ENCODE data around the gene EPB41.
"Not testable (repeated sequence)": the region's sequence is repeated elsewhere in the genome, so short reads cannot be mapped to it uniquely, and the experiment has no call there.

Gene EPB41

DNA sequence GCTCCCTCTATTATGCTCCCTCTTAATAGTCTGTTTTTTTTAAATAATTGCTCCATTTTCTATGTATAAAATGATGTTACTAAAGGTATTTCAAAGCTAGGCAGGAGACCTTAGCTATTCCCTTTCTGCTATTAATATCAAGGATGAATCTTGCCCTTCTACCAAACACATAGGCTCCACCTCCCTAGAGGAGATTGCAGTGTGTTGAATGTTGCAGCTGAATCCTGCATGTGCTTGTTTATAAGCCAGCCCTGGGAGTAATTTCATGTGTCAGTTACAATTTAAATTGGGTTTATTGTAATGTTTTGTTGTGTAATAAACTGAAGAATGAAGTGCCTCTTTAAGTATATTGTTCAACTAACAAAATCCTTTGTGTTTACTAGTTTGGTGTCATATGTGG is 143.3 kb downstream of the EPB41 start:
- no peak for DNase-seq

DNA sequence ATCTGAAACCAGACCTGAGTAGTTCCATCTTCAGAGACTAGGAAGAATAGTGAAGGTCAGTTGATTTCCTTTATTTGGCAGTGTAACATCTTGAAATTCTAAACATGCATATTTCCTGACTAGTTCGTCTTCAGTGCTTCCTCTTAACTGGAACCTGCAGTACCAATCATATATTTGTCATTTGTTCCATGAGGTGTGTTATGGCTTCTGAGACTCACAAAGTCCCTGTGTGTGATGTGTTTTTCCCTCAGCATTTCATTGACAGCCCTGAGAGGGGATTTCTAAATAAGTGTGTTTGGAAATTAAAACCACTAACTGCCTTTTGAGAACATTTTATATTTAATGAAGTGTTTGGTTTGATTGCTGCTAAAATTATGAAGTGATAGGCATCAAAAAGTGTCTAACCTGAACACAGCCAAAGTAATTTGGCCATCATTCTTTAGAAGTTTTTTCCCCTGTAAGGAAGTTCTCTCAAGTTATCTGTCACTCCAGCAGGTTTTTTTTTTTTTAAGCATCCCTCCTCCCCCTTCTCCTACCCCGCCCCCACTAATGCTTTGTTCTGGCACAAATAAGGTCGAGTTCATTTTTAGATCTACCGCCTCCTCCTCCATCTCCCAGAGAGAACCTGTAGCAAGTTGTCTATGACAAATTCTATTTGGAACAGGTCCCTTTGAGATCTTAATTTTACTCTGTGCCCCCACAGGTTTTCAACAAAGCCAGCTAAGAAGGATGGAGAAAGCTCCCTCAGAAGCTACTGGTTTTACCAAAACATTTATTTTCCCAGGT is 148.0 kb downstream of the EPB41 start:
- no peak for DNase-seq

DNA sequence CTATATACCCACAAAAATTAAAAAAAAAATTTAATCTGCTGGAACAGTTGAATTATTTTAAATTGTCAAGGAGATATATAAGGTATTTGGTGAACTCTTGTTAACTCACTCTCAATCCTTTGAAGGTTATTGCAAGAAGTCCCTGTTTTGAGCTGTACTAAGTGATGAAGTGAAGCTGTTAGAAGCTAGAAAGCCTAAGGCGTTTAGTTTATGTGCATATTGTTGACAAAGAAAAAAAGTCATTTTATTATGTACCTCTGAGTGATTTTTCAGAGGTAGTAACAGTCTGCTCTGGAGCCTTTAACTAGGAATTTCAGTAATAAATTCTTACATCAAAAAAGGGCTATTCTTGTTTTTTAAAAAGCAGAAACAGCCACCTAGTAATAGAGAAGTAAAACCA is 149.7 kb downstream of the EPB41 start:
- no peak for DNase-seq

DNA sequence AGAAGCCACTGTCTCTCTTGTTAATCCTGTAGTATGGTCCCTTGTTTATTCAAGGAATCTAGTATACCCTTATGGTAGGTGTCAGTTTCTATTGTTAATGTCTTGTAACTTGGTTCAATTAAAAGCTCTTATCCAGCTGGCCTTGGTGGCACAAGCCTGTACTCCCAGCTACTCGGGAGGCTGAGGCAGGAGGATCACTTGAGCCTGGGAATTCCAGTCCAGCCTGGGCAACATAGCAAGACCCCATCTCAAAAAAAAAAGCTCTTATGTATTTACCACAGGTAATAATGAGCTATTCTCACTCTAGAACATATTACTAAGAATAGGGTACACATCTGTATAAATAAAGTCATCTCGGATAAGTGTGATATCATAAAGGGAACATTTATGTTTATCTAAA is 162.8 kb downstream of the EPB41 start:
- no peak for DNase-seq

DNA sequence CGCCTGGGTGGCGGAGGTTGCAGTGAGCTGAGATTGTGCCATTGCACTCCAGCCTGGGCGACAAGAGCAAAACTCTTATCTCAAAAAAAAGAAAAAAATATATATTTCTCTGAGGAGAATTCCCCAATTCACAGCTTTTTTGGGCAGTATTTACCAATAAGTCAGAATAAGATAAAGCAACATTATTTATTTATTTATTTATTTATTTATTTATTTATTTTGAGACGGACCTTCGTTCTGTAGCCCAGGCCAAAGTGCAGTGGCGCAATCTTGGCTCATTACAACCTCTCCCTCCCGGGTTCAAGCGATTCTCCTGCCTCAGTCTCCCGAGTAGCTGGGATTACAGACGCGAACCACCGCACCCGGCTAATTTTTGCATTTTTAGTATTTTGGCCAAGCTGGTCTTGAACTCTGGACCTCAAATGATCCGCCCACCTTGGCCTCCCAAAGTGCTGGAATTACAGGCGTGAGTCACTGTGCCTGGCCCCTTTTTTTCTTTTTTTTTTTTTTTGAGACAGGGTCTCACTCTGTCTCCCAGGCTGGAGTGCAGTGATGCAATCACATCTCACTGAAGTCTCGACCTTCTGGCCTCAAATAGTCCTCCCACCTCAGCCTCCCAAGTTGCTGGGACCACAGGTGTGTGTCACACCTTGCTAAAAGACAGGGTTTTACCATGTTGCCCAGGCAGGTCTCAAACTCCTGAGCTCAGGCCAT is 165.7 kb downstream of the EPB41 start:
- DNase-seq = not testable (repeated sequence)

DNA sequence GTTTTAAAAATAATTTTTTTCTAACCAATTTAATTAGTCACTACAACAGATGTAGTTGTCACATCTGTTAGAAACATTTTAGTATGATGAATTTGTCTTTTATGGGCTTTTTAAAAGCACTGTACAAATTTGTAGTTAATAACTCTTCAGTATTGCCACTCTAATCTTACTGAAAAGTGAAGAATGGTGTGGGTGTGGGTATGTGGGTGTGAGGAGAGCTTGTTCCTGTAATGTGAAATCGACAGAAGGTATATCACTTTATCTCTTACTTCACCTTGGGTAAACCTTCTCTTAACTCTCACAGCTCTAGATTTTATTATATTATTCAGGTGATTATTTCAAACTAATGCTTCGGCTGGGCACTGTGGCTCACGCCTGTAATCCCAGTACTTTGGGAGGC is 166.8 kb downstream of the EPB41 start:
- no peak for DNase-seq

DNA sequence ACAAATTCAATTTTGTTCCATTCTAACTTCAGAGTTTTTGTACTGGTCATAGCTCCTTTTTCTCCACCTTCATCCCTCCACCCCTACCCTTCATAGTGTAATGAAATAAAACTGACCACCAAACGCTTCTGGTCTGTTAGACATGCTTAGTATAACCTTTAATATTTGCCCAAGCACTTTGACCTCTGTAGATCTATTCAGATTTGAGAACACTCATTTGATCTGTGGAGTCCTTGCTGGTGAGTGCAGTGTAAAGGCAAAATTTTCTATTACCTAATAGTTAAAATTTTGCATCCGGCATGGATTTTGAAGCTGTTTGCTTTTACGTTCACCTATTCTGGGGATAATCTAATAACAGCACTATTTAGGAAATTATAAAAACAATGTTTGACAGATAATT is 168.2 kb downstream of the EPB41 start:
- DNase-seq = no peak

DNA sequence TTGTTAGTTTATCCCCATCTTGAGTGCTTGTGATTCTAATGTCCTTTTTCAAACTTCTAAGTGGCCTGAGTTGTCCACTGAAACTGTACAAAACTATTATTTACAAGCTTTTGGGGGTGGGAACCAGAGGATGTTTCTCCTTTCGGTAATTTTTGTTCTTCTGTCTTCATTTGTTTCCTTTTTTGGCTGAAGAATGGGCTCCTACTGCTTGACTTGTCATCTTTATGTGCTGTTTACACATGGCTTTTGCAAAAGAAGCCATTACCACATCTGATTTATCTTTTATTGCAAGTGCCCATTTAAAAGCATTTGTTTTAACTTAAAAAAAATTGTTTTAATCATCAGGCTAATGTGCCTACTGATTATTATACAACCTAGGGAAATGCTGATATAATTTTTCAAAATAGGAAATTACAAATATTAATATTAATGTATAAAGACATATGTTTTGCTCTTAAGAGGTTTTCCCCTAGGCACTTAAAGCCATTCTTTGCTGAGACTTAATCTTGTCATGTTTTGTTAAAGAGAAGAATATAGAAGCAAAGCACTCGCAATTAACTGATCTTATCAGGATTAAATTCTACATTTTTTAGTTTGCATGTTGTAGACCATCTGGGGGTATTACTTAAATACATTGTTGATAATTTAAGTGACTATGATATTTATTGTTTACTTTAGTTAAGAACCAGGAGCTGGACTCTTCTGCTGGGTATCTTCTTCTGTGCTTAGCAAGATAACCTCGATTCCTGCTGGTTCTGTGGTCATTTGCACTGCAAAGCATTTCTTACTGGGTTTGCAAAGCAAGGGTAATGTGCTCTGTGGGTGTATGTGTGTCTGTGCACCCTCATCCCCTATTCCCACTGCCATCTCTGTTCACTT is 169.2 kb downstream of the EPB41 start:
- no peak for DNase-seq

DNA sequence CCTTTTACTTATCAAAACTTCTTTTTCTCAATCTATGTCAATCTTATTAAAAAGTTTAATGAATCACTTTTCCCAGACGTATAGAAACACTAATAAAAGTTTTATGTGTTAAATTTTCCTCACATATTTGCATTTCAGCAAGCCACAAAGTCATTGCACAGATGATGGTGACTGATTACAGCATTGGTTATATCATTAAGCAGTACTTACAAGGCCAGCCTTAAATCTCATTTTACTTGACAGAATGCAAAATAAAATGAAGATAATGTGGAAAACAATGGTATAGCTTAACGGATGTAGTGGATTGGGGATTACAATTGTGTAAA is 169.8 kb downstream of the EPB41 start:
- no peak for DNase-seq

DNA sequence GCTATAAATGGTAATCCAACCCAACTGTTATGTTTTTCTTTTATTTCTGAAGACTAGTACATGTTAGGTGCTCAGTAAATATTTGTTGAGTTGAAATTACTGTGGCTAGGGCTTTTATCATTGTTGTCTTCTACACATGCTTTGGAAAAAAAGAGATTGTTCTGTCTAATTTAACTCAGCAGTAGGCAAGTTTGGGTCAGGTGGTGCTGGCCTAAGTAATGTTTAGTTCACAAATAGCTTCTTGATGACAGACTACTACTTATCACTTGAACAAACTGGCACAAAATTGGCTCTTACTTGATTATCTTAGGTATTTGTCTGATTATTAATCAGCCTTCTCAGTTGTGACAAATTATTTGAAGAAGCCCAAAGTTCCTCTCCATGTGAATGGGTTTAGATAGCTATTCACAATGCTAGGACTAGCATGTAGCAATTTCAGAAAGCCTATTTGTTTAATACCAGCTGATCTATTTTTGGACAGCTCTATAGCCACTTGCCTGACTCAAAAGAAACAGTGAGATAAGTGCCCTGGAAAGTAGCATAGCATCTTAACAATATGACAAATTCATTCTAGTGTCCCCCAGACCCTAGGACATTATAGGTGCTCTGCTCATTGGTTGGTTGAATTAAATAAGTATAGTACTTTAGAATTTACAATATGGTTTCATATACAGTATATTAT is 176.7 kb downstream of the EPB41 start:
- no peak for DNase-seq

DNA sequence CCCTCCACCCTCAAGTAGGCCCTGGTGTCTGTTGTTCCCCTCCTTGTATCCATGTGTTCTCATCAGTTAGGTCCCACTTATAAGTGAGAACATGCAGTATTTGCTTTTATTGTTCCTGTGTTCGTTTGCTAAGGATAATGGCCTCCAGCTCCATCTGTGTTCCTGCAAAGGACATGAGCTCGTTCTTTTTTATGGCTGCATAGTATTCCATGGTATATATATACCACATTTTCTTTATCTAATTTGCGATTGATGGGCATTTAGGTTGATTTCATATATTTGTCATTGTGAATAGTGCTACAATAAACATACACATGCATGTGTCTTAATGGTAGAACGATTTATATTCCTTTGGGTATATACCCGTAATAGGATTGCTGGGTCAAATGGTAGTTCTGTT is 178.3 kb downstream of the EPB41 start:
- not testable (repeated sequence) for DNase-seq

DNA sequence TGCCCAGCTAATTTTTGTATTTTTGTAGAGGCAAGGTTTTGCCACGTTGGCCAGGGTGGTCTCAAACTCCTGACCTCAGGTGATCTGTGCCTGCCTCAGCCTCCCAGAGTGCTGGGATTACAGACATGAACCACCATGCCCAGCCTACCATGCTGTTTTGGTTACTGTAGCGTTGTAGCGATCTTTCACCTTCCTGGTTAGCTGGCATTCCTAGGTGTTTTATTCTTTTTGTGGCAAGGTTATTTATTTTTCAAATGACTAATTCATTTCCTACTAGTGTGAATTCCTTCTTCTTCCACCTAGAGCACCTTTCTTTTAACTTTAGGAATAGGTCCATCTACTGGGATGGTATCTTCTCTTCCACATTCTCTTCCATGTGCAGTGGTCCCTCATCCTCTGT is 180.1 kb downstream of the EPB41 start:
- no peak for DNase-seq

DNA sequence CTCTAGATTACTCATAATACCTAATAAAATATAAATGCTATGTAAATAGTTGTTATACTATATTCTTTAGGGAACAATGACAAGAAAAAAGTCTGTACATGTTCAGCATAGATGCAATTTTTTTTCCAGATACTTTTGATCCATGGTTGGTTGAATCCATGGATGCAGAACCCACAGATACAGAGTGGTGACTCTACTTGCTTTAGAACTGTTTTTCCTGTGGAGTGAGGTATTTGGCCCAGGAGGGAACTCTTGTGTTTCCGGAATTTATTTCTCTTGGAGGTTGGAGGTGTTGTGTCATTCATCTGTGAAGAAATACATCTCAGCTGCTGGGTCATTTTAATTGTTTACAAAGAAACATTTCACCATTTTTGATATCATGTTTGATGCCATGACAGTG is 180.6 kb downstream of the EPB41 start:
- no peak for DNase-seq

DNA sequence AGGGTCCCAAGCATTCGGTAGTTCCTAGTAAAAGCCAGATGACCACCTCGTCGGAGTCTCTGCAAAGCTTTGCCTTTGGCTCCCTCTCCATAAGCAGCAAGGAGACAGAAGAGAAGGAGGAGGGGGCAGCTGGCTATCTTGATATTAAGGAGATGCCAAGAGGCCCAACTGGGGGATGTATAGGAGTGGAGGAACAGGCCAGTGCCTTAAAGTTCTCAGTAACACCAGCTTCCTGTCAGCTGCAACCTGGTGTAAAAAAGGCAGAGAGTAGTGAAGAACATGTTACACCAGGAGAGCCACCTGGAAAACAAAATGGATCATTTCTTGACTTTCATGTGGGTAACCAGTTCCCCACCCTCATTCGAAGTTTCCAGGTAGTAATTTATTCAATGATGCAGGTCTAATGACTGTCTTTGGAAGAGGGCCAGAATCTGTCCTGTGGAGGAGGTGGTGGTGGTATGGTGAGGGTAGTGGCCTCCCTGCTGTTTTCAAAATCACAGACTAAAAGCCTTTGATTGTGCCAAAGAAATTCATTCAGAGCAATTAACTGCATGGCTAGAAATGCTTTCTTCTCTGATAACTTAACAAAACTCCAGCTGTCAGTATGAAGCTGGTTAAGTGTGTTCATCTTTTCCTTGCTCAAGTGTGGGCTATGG is 182.0 kb downstream of the EPB41 start:
- DNase-seq = peak; percentile 17

DNA sequence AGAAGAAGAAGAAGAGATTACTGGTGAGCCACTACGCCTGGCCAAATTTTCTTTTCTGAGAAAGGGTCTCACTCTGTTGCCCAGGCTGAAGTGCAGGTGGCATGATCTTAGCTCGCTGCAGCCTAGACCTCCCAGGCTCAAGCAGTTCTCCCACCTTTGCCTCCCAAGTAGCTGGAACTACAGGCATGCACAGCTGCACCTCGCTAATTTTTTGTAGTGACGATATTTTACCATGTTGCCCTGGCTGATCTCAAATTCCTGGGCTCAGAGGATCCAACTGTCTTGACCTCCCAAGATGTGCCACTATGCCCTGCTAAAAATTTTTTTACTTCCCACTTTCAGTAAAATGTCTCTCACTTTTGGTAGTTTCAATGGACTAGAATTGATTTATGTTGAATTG is 184.9 kb downstream of the EPB41 start:
- no peak for DNase-seq

DNA sequence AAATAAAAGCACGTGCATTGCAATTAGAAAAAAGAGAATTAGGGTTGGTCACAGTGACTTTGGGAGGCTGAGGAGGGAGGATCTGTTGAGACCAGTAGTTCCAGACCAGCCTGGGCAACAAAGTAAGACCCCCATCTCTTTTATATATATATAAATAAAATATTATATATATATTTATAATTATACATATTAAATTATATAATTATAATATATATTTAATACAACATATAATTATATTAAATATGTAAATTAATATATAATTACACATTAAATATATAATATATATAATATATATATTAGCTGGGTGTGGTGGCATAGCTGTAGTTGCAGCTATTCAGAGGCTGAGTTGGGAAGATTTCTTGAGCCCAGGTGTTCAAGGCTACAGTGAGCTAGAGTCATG is 186.1 kb downstream of the EPB41 start:
- DNase-seq = no peak

DNA sequence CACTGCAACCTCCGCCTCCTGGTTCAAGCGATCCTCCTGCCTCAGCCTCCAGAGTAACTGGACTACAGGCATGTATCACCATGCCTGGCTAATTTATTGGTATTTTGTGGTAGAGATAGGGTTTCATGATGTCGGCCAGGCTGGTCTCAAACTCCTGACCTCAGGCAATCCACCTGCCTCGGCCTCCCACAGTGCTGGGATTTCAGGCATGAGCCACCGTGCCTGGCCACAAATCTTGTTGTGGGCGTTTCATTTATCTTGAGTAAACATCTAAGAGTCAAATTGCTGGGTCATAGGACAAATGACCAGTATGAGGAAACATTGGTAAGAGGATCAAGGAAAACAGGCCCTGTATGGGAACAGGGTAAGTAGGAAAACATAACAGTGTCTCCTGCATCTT is 191.5 kb downstream of the EPB41 start:
- no peak for DNase-seq

DNA sequence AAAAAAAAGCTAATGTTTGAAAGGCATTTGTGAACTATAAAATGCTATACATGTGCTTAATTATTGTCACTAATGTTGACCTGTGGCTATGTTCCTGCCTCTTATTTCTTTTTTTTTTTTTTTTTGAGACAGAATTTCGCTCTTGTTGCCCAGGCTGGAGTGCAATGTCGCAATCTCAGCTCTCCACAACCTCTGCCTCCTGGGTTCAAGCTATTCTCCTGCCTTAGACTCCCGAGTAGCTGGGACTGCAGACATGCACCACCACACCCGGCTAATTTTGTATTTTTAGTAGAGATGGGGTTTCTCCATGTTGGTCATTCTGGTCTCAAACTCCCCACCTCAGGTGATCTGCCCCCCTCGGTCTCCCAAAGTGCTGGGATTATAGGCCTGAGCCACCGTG is 193.7 kb downstream of the EPB41 start:
- not testable (repeated sequence) for DNase-seq

DNA sequence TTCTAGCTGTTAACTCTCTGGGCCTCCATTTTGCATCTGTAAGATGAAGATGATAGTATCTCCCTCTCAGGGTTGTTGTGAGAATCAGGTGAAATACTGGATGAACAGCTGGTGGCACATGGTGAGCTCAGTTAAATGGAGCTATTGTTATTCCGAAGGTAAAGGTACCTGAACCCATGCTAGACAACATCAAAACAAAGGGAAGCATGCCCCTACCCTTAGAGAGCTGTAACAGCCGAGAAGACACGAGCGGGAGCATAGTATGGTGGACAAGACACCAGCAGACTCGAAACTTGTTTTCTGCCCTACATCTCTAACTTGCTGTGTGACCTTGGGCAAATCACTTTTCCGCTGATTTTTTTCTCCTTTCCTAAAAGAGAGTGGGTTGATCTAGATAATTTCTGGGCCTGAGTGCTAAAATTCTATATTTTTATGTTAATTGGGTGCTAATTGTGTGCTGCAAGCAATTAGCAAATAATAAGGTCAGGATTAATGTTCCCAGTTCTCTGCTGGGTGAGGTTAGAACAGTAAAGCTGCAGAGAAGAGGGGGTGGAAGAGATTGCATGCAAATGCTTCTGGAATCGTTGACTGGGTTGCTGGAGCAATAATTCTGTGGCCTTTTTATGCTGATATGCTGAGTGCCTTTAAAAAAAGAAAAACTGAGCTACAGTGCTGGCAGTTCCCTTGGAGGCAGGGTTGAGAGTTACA is 198.5 kb downstream of the EPB41 start:
- DNase-seq = no peak

DNA sequence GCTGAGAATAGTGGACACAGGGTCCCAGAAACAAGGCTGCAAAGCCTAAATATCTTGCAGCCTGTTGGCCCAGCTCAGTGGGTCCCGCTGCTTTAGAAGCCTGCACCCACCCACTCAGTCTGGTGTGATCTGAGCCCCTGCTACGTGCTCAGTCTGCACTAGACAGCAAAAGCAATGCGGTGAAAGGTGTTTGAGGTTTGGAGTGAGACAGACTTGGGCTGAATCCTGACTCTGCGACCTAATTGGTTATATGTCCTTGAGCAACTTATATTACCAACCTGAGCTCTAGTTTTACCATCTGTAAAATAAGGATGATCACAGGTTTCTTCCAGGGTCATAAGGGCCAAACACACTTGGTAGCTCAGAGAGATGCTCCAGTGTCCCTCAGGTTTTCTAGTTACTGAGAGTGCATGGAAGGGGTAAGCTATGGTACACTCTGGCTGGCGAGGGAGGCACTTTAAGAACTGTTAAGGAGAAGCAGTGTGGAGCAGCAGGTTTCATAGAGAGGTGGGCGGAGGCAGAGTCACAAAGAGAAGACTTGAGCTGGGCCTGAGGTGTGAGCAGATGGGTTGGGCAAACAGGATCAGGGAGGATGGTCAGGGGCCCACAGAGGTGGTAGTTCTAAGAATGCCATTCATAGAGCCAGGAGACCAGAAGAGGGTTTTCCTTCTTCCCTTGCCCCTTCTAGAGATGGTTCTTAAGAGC is 199.2 kb downstream of the EPB41 start:
- DNase-seq = no peak

DNA sequence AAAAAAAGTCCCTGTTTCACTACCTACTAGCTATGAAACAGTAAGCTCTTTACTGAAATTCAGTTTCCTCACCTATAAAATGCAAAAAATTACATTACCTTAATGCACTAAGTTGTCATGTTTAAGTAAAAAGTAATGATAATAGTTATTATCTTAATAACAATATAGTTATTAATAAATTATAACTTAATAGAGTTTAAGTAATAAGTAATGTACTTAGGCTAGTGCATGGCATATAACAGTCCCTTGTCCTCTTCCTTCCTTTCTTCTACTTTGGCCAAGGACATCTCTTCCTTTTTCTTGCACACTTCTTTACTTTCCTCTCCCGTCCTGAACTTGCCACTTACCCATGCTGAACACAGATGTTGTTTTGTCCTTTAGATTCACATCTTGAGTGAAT is 200.3 kb downstream of the EPB41 start:
- DNase-seq = no peak
